GM19372 (cell line): ENCODE measurements around the gene DRAM1.
"Not testable (repeated sequence)": the region's sequence is repeated elsewhere in the genome, so short reads cannot be mapped to it uniquely, and the experiment has no call there.

ENCODE experiments used
- ATAC-seq: cut with Tn5 transposase; IDR thresholded peaks from one replicate; pipeline ENCODE4 v1.9.1; 2021; ENCODE audit warnings: mild to moderate bottlenecking, low read depth, moderate library complexity; ENCODE audit not compliant: unreplicated experiment

The DRAM1 gene

DNA sequence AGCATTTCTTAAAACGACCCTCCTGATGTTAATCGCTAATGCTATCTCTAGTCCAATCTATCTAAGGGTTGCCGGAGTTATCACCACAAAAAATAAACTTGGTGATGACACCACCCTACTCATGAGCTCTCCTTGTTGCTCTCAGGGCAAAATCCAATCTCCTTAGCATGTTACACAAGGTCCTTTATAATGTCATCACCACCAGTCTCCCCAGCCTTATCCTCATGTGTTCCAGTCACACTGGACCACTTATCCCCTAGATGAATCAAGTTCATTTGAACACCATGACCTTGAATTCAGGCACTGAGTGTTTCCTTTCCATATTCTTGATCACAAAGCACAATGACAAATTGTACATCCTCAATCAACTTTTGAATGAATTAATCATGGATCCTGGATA lies 19.0 kb upstream of the DRAM1 start:
- ATAC-seq: no peak

DNA sequence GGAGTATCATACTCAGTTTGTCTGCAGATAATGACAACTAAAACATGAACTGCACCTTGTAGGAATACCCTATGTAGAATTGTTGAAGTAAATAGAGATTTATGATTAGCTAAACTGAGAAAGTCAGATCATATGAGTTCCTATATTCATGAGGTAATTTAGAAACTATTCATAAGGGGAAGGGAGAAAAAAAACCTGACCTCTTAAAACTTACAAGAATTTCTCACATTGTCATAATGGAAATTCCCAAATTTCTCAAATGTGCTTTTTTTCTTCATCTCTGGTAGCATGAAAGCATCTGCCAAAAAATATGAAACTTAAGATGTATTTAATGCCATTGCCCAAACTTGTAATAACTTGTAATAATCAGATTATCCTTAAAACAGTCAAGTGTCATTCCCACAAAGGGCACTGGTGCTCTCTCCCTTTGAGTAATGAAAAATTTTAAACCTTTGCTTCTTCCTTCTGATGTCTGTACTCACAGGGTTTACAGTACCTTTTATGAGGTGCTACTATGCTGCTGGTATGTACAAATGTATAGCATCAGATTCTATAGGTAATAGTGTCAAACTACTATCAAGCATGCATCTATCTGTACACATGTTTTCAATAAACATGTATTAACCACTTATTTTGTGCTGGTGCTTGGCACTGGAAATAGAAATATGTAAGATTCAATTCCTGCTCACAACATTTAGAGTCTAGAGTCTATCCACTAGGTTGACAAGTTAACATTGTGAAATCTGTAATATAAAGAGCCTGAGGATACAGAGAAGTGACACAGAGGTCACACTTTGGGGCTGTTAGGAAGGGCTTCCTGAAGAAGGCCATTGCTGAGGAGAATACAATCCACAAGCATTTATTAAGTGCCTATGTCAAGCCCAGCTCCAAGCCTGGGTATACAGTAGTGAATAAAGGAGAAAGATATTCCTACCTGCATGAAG lies 17.4 kb upstream of the DRAM1 start:
- ATAC-seq: no peak

DNA sequence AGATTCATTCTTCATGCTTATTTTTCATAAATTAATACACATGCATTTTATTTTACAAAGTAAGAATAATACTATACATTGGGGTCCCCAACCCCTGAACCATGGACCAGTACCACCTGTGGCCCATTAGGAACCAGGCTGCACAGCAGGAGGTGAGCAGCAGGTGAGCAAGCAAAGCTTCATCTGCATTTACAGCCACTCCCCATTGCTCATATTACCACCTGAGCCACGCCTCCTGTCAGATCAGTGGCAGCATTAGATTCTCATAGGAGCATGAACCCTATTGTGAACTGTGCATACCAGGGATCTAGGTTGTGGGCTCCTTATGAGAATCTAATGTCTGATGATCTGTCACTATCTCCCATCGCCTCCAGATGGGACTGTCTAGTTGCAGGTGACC lies 15.7 kb upstream of the DRAM1 start:
- ATAC-seq: not testable (repeated sequence)

DNA sequence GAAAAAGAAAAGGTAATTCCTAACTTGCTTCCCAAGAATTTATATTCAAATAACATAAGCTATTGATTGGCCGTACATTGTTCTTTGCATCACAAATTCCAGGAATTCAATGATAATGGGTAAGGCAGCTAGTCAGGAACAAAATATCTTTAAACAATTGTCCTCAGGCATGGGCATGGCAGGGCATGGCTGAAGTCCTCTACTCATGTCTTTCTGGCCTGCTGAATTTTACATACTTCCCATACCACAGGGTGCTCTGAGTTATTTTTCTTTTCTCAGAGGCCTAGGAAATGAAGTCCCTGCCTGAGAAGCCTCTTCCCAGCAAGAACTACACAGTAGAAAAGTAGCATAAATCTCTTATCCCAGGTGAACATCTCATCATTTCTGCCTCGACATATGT lies 15.1 kb upstream of the DRAM1 start:
- ATAC-seq: no peak

DNA sequence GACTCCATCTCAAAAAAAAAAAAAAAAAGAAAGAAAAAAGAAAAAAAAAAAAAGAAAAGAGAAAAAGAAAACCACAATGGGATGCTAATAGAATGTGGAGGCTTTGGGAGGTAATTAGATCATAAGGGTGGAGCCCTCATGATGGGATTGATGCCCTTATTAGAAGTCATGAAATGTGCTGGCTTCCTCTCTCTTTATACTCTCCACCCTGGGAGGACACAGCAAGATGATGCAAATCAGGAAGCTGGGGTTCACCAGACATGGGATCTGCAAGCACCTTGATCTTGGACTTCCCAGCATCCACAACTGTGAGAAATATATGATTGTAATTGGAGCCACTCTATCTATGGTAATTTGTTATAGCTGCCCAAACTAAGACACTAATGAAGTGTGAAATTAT lies 13.4 kb upstream of the DRAM1 start:
- no peak for ATAC-seq

DNA sequence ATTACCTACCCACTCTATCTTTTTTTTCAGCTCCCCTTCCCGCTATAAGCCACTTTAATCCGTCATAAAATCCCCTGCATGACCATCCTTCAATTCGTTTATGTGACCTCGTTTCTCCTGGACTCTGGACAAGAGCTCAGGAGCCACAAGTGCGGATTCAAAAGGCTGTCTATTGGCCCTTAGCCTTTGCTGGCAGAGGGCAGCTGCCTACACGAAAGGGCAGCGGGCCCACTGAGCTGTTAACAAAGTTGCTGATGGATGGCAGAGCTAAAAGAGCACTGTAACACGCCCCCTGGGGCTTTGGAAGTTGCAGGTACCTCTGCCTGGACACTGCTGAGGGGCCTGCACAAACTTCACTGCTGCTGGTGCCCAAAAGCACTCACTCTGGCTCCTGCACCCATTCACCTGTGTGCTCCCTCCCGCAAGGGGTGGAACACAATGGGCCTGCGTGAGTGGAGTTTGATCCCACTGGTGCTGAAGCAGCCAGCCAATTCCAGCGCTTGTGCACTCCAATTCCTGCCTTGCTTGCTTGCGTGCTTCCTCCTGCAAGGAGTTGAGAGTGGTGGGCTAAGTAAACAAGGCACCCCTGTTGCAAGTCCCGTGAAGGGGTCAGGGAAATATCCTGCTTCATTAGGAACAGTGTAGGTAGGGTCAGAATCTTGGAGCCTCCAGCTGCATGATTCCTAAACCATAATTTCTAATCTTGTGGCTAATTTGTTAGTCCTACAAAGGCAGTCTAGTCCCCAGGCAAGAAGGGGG lies 10.6 kb upstream of the DRAM1 start:
- no peak for ATAC-seq

DNA sequence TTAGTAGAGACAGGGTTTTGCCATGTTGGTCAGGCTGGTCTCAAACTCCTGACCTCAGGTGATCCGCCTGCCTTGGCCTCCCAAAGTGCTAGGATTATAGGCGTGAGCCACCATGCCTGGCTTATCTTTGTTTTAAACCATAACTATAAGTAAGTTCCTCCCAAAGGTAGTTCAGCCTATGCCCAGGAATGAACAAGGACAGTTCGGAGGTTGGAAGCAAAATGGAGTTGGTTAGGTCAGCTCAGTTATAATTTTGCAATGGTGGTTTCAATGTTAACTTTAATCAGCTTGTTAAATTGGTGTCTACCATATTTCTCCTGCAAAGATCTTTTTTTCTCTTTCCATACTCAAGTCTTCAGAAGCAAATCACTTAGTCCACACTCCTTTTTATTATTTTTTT lies 9.8 kb upstream of the DRAM1 start:
- not testable (repeated sequence) for ATAC-seq

DNA sequence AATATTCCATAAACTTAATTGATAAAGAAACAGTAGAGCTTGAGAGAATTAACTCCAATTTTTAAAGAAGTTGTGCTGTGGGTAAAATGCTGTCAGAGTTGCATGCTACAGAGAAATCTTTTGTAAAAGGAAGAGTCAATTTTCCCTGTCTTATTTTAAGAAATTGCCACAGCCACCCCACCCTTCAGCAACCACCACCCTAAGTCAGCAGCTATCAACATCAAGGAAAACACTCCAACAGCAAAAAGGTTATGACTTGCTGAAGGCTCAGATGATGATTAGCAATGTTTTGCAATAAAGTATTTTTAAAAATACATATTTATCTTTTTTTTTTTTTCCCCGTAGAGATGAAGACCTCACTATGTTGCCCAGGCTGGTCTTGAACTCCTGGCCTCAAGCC lies 6.5 kb upstream of the DRAM1 start:
- ATAC-seq: no peak

DNA sequence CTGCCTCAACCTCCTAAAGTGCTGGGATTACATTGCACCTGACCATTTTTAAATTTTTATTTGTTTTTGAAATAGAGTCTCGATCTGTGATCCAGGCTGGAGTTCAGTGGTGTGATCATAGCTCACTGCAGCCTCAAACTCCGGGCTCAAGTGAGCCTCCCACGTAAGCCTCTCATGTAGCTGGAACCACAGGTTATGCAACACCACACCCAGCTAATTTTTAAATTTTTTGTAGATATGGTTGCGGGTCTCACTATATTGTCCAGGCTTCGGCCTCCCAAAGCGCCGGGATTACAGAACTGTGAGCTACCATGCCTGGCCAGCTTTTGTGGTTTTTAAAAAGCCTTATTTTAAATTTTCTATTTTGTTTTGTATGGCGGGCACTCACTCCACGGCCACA lies 2.2 kb upstream of the DRAM1 start:
- no peak for ATAC-seq

DNA sequence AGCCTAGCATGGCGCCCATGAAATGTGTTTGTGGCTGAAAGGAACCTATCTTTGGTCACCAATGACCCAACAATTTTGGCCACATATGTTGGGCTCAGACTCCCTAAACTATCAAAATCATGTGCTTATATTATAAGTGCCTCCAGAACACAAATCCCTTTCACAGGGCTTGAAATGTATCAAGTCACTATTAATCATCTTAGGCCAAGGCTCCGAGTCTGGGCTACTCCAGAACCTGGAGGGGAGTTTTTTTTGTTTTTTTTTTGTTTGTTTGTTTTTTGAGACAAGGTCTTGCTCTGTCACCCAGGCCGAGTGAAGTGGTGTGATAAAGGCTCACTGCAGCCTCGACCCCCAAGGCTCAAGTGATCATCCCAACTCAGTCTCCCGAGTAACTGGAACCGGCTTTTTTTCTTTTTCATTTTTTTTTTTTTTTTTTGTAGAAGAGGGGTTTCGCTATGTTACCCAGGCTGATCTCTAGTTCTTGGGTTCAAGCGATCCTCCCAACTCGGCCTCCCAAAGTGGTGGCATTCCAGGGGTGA lies 989 bp upstream of the DRAM1 start:
- ATAC-seq: no peak

DNA sequence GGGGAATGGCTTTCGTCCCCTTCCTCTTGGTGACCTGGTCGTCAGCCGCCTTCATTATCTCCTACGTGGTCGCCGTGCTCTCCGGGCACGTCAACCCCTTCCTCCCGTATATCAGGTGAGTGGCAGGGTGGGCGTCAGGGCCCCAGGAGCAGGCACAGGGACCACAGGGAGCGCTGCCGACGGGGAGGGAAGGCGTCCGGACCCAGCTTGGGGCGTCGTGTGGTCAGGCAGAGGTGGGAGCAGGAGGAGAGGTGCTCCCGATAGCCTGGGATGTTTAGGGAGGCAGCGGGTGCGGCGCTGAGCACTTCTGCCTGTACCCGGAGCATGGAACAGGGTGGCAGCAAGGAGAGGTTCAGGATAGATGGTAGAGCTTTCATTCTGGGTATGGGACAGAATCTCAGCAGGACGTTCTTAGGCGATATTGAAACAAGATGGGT lies 444 bp downstream of the DRAM1 start:
- peak; percentile 5 for ATAC-seq

DNA sequence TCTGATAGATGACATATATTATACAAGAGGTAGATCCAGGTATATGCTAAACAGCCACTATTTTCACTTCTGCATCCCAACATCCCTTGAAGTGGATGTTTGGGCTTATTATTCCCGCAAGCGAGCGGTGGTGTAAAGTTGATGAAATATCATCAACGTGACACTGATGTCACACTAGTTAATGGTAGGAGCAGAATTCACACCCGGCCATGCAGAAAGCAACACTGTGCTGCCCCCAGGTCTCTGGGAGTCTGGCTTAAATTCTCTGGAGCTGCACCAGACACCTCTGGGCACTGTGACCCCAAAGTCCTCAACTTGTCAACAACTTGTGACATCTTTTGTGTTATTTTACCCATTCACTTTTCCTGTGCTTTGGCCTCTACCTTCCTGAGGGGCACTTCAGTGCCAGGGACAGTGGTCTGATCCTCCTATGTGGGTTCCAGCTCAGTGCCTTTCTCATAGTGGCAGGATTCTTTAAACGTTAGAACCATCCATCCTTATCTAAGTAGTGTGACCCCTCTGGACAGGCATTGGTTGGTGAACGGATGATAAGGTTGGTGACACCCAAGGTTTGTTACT lies 952 bp downstream of the DRAM1 start:
- no peak for ATAC-seq

DNA sequence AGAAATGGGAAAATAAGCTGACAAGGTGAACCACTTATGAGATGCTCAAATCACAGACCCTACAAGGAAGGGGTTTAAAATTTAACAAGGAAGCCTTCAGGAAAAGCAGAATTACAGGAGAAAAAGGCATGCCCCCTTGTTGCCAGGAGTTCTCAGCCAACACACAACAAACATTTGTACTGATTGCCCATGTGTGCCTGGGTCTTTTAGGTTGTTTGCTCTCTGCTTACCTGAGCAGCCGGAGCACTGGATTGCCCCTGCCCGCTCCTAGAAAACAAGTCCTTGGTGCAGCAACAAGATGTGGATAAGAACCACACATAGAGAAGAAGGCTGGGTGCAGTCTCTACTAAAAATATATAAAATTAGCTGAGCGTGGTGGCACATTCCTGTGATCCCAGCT lies 3.4 kb downstream of the DRAM1 start:
- ATAC-seq: no peak

DNA sequence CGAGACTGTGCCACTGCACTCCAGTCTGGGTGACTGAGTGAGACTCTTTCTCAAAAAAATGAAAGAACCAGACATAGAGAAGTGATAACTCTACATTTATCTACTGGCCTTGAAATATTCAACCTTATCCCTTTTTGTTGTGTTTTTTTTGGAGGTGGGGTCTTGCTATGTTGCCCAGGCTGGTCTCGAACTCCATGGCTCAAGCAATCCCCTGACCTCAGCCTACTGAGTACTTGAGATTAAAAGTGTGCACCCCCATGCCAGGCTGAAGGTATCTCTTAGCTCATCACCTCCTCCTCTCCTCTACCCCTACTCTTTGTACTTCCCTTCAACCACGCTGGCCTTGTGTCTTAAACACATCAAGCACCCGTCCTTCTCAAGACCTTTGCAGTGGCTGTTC lies 3.8 kb downstream of the DRAM1 start:
- no peak for ATAC-seq

DNA sequence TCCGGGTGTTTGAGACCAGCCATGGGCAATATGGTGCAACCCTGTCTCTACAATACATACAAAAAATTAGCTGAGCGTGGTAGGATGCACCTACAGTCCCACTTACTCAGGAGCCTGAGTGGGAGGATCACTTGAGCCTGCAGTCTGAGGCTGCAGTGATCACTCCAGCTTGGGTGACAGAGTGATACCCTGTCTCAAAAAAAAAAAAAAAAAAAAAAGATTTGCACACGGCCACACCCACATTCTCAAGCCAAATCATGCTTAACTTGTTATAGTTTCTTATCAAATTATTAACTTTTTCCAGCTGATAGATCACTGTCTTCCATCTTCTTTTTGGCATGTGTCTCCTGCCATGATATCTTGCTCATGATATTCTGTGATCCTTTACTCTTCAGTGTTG lies 6.8 kb downstream of the DRAM1 start:
- ATAC-seq: no peak

DNA sequence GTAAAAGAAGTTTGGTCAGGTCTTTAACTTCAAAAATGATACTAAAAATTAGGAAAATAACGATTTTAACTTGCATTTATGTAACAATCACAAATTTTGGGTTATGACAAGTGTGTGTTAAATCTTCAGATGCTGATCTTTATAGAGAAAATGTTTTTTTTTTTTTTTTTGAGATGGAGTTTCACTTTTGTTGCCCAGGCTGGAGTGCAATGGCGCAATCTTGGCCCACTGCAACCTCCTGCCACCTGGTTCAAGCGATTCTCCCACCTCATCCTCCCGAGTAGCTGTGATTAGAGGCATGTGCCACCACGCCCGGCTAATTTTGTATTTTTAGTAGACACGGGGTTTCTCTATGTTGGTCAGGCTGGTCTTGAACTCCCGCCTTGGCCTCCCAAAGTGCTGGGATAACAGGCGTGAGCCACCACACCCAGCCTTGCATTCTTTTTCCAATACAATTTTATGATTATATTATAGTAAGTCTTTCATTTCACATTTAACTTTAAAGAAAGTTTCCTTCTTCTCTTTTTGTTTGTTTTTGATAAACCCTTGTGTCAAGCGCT lies 7.5 kb downstream of the DRAM1 start:
- not testable (repeated sequence) for ATAC-seq

DNA sequence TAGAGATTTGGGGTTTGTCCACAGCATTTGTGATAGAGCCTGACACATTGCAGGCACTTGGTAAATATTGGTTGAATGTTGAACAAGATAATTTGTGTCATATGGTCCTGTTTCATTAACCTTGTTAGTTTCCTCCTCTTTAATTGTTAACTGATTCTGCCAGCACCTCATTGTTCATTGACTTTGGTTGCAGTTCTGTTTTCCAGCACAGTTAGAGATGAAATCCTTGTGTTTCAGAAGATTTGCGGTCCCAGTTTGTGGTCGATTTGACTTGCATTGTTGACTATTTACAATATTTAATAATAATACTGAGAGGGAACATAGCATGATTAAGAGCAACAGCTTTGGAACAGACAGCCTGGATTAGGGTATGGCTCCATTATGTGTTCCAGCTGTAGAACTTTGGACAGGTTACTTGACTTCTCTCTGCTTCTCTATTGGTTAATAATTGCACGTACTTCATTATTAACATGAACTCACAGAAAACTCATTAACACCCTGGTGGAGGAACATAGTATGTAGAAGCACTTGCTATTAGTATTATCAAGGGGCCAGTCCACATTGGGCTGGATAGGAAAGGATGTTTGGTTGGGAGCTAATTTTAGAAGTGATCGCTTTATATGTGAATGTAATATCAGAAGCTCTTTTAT lies 8.7 kb downstream of the DRAM1 start:
- ATAC-seq: peak; percentile 53

DNA sequence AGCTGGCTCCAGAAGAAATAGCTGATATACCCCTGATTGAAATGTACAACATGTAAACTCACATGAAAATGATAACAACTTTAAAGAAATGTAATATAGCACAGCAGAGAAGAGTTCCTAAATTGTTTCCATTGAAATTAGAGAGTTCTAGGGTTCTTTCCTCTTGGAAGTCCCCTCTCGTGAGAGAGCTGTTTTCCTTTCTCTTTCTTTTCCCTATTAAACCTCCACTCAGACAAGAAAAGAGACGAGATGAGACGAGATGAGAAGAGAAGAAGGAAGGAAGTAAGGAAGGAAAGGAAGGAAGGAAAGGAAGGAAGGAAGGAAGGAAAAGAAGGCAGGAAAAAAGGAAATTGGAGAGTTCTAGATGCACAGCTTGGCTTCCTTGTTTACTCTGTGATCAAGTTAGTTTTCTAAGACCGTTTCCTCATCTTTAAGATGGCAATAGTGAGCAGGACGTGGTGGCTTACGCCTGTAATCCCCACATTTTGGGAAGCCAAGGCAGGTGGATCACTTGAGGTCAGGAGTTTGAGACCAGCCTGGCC lies 11.9 kb downstream of the DRAM1 start:
- no peak for ATAC-seq

DNA sequence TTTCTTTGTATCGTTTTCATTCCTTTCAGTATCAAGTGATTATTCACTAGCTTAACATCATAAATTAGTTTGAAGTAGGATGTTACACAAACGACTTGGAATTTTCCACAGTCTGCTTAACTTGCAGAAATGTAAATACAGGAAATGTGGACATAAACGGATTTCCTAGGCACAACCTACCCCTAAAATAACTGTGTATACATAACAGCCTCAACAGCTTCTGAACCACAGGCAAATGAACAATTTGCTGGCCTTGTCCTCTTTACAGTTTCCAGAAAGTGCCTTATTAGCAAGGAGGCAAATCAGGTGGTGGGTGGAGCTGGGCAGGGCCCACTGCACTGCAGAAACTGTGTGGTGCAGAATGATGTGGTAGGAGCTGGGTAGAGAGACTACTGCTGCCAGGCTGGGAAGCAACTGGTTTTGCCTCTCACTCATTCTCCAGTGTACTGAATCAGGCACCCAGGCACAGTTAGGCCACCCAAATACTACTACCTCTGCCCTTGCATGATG lies 14.1 kb downstream of the DRAM1 start:
- peak; percentile 79 for ATAC-seq

DNA sequence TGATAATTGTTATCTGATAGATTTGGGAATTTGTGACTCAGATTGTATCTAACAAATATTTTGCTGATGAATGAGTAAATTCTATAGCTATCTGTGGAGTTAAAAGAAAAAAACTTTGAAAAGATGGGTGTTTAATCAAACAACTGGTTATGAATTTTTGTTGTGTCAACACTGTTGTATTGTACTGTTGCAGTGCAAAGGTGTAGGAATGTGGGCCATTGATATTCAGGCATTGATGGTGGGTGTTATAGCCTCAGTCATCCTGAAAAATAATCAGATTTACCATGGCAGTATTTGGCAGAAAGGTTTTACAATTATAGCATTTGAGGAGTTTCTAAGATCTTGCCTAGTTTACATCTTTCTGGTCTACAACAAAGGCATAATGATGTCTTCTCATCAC lies 15.4 kb downstream of the DRAM1 start:
- no peak for ATAC-seq
